GM23248 (cell line): ENCODE data around the gene CBR3.

Experiments
- EZH2 ChIP-seq: fragments of 200-600 bp; sonication (generic); IDR thresholded peaks from 2 replicates; pipeline ENCODE4 v1.6.1; 2018; ENCODE audit warnings: antibody characterized with exemption, mild to moderate bottlenecking; ENCODE audit not compliant: insufficient read depth, poor library complexity, severe bottlenecking
- EZH2phosphoT487 ChIP-seq: fragments of 200-600 bp; sonication (generic); IDR thresholded peaks from 2 replicates; pipeline ENCODE4 v1.6.1; 2018; ENCODE audit warnings: antibody characterized with exemption, moderate library complexity, mild to moderate bottlenecking, low read depth; ENCODE audit not compliant: insufficient read depth

- TF ChIP-seq EZH2phosphoT487 (no peak), EZH2 (no peak)
Observed at GRCh38 chr21:36162631-36163030, 27.8 kb downstream of the CBR3 start.
